LNCAP (cell line): ENCODE data around the gene ORMDL1.

ENCODE experiments used
- TF ChIP-seq, protein P1 (sequence below): fragments of 450-650 bp; IDR thresholded peaks from 2 replicates; pipeline ENCODE4 v1.5.1; 2017; ENCODE audit warnings: mild to moderate bottlenecking

Gene ORMDL1, protein sequence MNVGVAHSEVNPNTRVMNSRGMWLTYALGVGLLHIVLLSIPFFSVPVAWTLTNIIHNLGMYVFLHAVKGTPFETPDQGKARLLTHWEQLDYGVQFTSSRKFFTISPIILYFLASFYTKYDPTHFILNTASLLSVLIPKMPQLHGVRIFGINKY

DNA sequence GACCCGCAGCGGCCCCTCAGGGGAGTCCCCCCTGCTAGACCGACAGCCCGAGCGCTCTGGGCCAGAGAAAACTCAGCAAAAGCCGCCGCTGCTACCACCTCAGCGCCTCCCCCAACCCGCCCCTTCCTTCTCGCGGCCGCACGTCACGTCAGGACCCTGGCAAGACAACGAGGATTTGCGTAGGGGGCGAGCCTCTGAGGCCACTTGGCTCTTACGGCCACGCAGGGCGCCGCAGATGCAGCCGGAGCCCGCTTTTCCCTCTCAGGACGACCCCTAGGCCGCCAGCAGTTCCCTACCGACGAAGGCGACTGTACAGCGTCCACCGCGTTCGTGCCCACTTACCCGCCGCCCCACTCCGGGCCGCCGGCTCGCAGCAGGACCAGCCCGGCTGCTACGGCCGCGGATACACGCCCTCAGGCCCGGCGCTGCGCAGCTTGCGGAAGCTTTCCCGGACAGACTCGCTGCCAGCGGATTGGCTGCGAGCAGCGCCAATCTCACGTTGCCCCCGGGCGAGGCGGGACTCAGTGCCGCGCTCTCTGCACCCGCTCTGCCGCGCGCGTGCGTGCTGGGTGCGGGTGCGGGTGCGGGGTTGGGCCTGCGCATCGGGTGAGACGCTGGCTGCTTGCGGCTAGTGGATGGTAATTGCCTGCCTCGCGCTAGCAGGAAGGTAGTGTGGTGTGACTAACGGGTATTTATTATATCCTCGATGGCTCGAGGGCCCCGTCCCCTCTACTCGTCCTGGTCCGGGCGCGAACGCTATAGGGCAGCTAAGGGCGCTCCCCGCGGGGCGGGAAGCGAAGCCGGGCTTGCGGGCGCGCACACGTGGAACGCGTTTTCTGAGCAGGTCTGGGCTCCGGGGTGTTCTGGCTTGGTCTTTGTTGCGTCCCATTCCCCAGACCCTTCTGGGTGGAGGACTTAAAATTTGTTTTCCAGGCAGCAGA is at the start of gene ORMDL1, which contains the start of gene PMS1:
Gene ORMDL1 (minus strand): TSS at position 413 of the 941 bp plus-strand sequence. CDS start 1,744 bp downstream, outside the sequence.
Gene PMS1 (plus strand): TSS at position 524 of the 941 bp plus-strand sequence. CDS start 7,360 bp downstream, outside the sequence.
- TF ChIP-seq, protein P1, sequence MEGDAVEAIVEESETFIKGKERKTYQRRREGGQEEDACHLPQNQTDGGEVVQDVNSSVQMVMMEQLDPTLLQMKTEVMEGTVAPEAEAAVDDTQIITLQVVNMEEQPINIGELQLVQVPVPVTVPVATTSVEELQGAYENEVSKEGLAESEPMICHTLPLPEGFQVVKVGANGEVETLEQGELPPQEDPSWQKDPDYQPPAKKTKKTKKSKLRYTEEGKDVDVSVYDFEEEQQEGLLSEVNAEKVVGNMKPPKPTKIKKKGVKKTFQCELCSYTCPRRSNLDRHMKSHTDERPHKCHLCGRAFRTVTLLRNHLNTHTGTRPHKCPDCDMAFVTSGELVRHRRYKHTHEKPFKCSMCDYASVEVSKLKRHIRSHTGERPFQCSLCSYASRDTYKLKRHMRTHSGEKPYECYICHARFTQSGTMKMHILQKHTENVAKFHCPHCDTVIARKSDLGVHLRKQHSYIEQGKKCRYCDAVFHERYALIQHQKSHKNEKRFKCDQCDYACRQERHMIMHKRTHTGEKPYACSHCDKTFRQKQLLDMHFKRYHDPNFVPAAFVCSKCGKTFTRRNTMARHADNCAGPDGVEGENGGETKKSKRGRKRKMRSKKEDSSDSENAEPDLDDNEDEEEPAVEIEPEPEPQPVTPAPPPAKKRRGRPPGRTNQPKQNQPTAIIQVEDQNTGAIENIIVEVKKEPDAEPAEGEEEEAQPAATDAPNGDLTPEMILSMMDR: no peak

DNA sequence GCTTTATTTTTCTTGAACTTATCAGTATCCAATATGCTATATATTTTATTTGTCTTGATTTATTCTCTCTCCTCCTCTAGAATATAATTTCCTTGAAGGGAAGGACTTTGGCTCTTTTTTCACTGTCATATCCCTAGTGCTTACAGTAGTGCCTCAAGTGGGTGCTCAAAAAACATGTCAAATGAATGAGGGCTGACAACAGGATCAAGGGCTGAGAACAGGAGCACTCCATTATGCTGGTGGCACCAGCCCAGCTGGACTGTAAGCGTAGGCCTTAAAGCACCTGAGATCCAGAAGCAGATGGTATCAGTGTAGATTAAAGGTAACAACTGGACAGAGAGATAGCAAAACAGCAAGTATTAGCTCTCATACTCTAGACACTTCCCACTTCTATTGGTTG is 46.4 kb upstream of the ORMDL1 start:
- TF ChIP-seq, protein P1: no peak

DNA sequence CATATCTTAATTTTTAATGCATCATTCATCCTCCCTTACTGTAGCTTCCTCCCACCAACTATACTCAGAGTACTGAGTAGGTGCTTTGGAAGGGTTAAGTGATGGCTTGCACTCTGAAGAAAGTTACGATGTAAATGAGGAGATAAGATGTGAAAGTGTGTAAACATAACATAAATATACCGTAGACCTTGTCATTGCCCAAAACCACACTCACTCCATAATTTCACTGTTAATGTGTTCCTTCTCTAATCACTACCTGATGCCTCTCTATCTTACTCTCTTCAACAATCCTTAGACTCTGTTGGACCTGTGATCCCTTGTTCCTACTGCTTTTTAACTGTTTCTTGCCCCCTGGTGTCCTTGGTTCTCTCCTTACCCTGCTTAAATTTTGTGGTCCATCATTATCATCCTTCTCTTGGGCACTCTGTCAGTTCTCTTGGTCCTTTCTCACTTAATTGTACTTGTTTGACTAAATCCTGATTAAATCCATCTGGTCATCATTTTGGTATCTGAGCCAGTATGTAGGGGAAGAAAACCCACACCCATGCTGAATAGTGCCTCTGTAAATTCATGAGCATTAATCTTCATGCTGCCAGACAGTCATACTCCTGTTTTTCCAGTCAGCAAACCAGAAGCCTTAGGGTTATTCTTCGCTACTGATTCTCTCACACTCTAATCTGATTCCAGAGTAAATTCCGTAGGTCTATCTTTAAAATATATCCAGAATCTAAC is 45.1 kb upstream of the ORMDL1 start:
- TF ChIP-seq, protein P1: no peak

DNA sequence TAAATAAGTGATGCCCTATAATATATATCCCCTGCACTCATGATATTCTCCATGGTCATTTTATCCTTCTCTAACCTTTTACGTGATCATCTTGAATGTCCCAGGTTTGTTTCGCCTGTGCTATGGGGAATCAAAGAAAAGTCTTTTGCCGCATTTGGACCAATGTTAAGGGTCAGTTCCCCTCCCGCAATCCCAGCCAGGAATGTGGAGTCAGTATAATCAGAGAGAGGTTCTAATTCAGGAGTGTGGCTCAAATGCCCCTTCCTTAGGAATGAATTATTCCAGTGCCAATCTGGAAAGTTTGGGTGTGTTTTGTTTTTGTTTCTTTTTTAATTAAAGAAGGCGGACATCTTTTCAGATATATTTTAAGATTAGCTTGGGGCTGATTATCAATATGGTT is 41.9 kb upstream of the ORMDL1 start:
- TF ChIP-seq, protein P1: no peak

DNA sequence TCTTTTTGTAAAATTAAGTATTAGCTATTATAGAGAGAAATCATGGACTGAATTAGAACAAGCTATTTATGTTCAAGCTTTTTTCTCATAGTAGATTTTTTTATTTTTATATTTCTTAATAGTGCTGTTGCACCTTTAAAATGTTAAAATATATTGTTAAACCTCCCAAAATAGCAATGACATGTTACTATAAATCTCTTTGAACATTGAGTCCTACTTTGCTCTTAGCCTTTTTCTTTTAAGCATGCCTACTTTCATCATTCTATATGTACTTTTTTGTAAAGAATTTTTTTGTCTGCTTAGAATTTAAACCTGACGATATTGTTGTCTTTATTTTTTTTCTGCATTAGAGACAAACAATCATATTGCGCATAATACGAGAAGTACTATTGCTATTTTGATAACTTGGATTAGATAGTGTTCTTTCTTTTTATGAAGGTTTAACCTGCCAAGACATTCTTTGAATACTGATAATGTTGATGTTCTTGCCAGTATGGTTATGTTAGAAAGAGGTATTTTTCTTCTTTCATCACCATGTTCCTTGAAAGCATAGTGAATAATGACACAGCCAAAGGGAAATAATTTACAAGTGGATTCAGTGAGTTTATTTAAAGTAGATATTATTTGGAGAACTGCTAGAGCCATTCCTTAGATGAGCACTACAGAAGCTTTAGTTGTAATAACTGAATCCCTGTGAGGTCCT is 40.7 kb upstream of the ORMDL1 start:
- TF ChIP-seq, protein P1: no peak

DNA sequence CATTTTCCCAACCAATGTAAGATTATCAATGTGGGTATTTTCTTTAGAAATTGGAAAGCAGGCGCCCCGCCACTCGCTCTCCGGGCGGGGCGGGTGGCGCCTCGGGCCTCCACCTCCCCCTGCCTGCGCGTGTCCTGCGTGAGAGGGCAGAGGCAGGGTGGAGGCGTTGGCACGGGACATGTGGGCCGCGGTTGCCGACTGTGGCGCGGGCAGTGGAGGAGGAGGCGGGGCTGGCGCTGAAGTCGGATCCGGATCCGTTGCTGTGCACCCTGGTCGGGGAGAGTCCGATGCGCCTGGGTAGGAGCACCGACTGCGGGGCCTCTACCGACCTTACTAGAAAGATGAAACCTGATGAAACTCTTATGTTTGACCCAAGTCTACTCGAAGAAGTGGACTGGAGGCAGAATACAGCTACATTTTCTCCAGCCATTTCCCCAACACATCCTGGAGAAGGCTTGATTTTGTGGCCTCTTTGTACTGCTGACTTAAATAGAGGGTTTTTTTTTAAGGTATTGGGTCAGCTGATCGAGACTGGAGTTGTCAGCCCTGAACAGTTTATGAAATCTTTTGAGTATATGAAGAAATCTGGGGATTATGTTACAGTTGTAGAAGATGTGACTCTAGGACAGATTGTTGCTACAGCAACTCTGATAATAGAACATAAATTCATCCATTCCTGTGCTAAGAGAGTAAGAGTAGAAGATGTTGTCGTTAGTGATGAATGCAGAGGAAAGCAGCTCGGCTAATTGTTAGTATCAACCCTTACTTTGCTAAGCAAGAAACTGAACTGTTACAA is 38.0 kb upstream of the ORMDL1 start:
- TF ChIP-seq, protein P1: no peak
